Esophagus muscularis mucosa (tissue), 3 donors: Measurements from ENCODE around the gene SLC29A4.

Experiments
- CTCF ChIP-seq, 3 experiments: fragments of 200-600 bp in 2 of 3; fragments of 450-650 bp in 1 of 3; sonication (generic) in 2 of 3; IDR thresholded peaks; one replicate each; pipeline ENCODE4 v1.5.1; 2017 to 2019; ENCODE audit warnings: antibody characterized with exemption in 3 of 3, mild to moderate bottlenecking in 2 of 3, moderate library complexity in 1 of 3
- POLR2A ChIP-seq: fragments of 450-650 bp; IDR thresholded peaks from one replicate; pipeline ENCODE4 v1.6.1; 2017; ENCODE audit warnings: antibody characterized with exemption, moderate library complexity, mild to moderate bottlenecking, low read depth

DNA sequence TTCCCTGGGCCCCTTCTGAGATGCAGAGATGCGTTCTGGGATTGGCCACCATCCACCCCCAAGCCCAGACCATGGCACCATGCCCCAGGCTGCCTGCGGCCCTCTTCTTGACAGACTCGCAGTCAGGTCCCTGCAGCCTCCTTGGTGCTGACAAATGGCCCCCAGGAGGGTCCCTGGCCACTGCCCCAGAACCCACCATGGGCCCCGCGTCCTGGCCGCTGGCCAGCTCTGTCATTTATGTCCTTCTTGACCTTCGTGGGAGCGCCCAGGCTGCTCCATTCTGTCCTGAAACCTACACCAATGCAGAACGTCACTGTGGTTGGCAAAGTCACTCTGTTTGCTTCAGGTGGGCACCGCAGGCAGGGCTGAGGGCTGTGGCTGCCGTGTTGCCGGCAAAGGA is 39.5 kb upstream of the SLC29A4 start:
- no peak for TF ChIP-seq CTCF (IDR thresholded peaks at IDR 0.05)
- TF ChIP-seq POLR2A = no peak
